Neuronal stem cell (in vitro differentiated cells): ENCODE data around the gene RELN.
"Not testable (repeated sequence)": the region's sequence is repeated elsewhere in the genome, so short reads cannot be mapped to it uniquely, and the experiment has no call there.

Experiments used
- DNase-seq: peaks from one replicate; pipeline ENCODE4 v3.0.0-alpha.2; 2013; ENCODE audit warnings: low spot score
- H2AFZ ChIP-seq: one replicate; pipeline ENCODE4 v1.6.1; 2013; ENCODE audit warnings: mild to moderate bottlenecking, low read length, inconsistent platforms
- H2AK5ac ChIP-seq: 2 replicates; pipeline ENCODE4 v1.6.1; 2013; ENCODE audit warnings: low read depth, mild to moderate bottlenecking, inconsistent platforms, low read length, moderate library complexity, mixed read lengths
- H2BK120ac ChIP-seq: 2 replicates; pipeline ENCODE4 v1.6.1; 2013; ENCODE audit warnings: low read depth, mild to moderate bottlenecking, inconsistent platforms, low read length, moderate library complexity, mixed read lengths
- H2BK12ac ChIP-seq: one replicate; pipeline ENCODE4 v1.6.1; 2013; ENCODE audit warnings: low read length, inconsistent platforms
- H2BK15ac ChIP-seq: 2 replicates; pipeline ENCODE4 v1.6.1; 2013; ENCODE audit warnings: mild to moderate bottlenecking, low read length, inconsistent platforms, mixed read lengths
- H2BK5ac ChIP-seq: one replicate; pipeline ENCODE4 v1.6.1; 2013; ENCODE audit warnings: inconsistent platforms, mild to moderate bottlenecking, low read length, moderate library complexity
- H3K14ac ChIP-seq: one replicate; pipeline ENCODE4 v1.6.1; 2013; ENCODE audit warnings: low read length, inconsistent platforms
- H3K18ac ChIP-seq: 2 replicates; pipeline ENCODE4 v1.6.1; 2013; ENCODE audit warnings: low read length, inconsistent platforms
- H3K23ac ChIP-seq: 2 replicates; pipeline ENCODE4 v1.6.1; 2013; ENCODE audit warnings: low read depth, mild to moderate bottlenecking, mixed read lengths, low read length, inconsistent platforms; ENCODE audit not compliant: poor library complexity
- H3K27ac ChIP-seq: replicated peaks from 3 replicates; pipeline ENCODE4 v1.5.1; 2013; ENCODE audit warnings: low read length, inconsistent platforms
- H3K27me3 ChIP-seq, 3 experiments: 2 replicates each; pipeline ENCODE4 v1.6.1; 2013; ENCODE audit warnings: low read length in 3 of 3, mild to moderate bottlenecking in 2 of 3, inconsistent platforms in 1 of 3, low read depth in 1 of 3, mixed read lengths in 1 of 3, moderate library complexity in 1 of 3; ENCODE audit not compliant: control insufficient read depth in 3 of 3, insufficient read depth in 3 of 3
- H3K36me3 ChIP-seq, 2 donors: replicated peaks in 1 of 2; 2 replicates each; pipeline ENCODE4 v1.6.1; 2013; ENCODE audit warnings: low read length in 2 of 2; ENCODE audit not compliant: control insufficient read depth in 2 of 2, insufficient read depth in 2 of 2
- H3K4ac ChIP-seq: 2 replicates; pipeline ENCODE4 v1.6.1; 2013; ENCODE audit warnings: inconsistent platforms, mild to moderate bottlenecking, low read length, moderate library complexity
- H3K4me1 ChIP-seq, 2 donors: 1 replicate in 1 of 2; 2 replicates in 1 of 2; pipeline ENCODE4 v1.6.1; 2013; ENCODE audit warnings: low read length in 2 of 2, low read depth in 1 of 2; ENCODE audit not compliant: control insufficient read depth in 2 of 2, insufficient read depth in 1 of 2
- H3K4me2 ChIP-seq: one replicate; pipeline ENCODE4 v1.6.1; 2013; ENCODE audit warnings: mild to moderate bottlenecking, low read length, inconsistent platforms; ENCODE audit not compliant: insufficient read depth, poor library complexity, severe bottlenecking
- H3K4me3 ChIP-seq, 2 donors: 2 replicates each; pipeline ENCODE4 v1.5.1; 2013; ENCODE audit warnings: low read length in 2 of 2, mild to moderate bottlenecking in 2 of 2, inconsistent platforms in 1 of 2, moderate library complexity in 1 of 2
- H3K79me1 ChIP-seq: one replicate; pipeline ENCODE4 v1.6.1; 2013; ENCODE audit warnings: low read depth, mild to moderate bottlenecking, inconsistent platforms, low read length, moderate library complexity
- H3K9ac ChIP-seq: one replicate; pipeline ENCODE4 v1.6.1; 2013; ENCODE audit warnings: mild to moderate bottlenecking, low read depth, low read length, inconsistent platforms; ENCODE audit not compliant: poor library complexity
- H3K9me3 ChIP-seq, 2 donors: replicated peaks in 1 of 2; 2 replicates each; pipeline versions ENCODE3 to v1.6.1; 2013; ENCODE audit warnings: low read length in 2 of 2, mild to moderate bottlenecking in 2 of 2, inconsistent platforms in 1 of 2, low read depth in 1 of 2, mixed read lengths in 1 of 2, moderate library complexity in 1 of 2; ENCODE audit not compliant: control insufficient read depth in 2 of 2, insufficient read depth in 1 of 2
- H4K8ac ChIP-seq: one replicate; pipeline ENCODE4 v1.6.1; 2013; ENCODE audit warnings: low read depth, mild to moderate bottlenecking, inconsistent platforms, low read length, moderate library complexity
- H4K91ac ChIP-seq: one replicate; pipeline ENCODE4 v1.6.1; 2013; ENCODE audit warnings: low read length, low read depth, mild to moderate bottlenecking, inconsistent platforms; ENCODE audit not compliant: poor library complexity
- WGBS, 2 donors: extraction: QIAGEN DNeasy Blood & Tissue Kit; methylation state at CpG; one replicate each; pipeline ENCODE4 v1.1.7; 2013; ENCODE audit warnings: missing lambda C conversion rate in 2 of 2, mixed read lengths in 1 of 2; ENCODE audit not compliant: insufficient read length in 2 of 2, insufficient replicate concordance in 1 of 2; ENCODE audit errors: extremely low coverage in 2 of 2; 5-methylcytosine and 5-hydroxymethylcytosine counted together

RELN gene

DNA sequence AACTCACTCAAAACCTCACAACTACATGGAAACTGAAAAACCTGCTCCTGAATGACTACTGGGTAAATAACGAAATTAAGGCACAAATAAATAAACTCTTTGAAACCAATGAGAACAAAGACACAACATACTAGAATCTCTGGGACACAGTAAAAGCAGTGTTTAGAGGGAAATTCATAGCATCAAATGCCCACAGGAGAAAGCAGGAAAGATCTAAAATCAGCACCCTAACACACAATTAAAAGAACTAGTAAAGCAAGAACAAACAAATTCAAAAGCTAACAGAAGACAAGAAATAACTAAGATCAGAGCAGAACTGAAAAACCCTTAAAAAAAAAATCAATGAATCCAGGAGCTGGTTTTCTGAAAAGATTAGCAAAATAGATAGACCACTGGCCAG, 202.4 kb downstream of the RELN start:
- not testable (repeated sequence) for H2AK5ac ChIP-seq, H3K27ac ChIP-seq, H3K27me3 ChIP-seq, H2AFZ ChIP-seq, H4K91ac ChIP-seq, H2BK5ac ChIP-seq, DNase-seq, H3K4me1 ChIP-seq, H2BK12ac ChIP-seq, H3K18ac ChIP-seq, H2BK15ac ChIP-seq, H3K79me1 ChIP-seq, H3K4me2 ChIP-seq, H3K4ac ChIP-seq, H3K9ac ChIP-seq, H2BK120ac ChIP-seq, H3K14ac ChIP-seq, H4K8ac ChIP-seq, H3K23ac ChIP-seq, H3K36me3 ChIP-seq, H3K9me3 ChIP-seq, H3K4me3 ChIP-seq
- no CpG with 5 or more reads among the region's 1 CpG for WGBS, 2 donors

DNA sequence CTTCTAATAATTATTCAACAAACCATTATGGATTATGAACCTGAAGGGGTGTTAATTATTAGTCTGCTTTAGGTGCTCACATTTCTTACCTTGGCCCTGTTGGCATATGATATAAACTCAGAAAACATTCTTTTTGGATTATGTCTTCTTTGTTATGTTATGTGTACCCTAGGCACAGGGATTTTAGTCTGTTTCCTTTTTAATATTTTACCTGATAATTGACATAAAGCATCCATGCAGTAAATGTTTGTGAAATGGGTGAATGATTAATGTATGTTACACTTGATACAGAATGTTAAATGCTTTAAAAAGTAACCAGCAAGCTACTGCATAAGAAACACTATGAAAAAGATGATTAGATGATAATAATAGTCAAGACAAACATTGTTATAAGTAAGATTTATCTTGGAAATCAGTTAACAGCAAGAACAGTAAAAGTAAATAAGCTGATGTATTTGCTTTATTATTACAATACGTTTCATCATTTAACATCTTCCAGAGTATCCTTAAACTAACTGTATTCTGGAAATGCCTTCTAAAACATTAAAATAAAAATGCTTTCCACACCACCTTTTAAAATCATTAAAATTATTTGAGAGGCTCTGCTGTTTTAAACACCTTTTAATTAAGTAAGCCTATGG, 204.7 kb downstream of the RELN start:
- Histone ChIP-seq H3K27ac (no peak overlapping the region), H3K79me1 (no peaks in the 10 kb centered on the region), H3K23ac (no peak overlapping the region), H3K36me3 (no peaks in the 10 kb centered on the region), H2AFZ (no peak overlapping the region), H3K18ac (no peak overlapping the region), H3K4me1 (no peaks in the 10 kb centered on the region), H2BK120ac (no peak overlapping the region), H3K4me2 (no peak overlapping the region), H3K27me3 (no peaks in the 10 kb centered on the region), H4K8ac (no peak overlapping the region), H2BK5ac (no peak overlapping the region), H2BK12ac (no peak overlapping the region), H3K9ac (no peak overlapping the region), H3K4me3 (no peak overlapping the region), H2AK5ac (no peak overlapping the region), H3K14ac (no peak overlapping the region), H4K91ac (no peak overlapping the region), H3K9me3 (no peaks in the 10 kb centered on the region), H3K4ac (no peak overlapping the region), H2BK15ac (no peak overlapping the region)
- no CpG with 5 or more reads among the region's 1 CpG for WGBS, 2 donors
- DNase-seq: no peak

- no peak overlapping the region for H3K4me3 ChIP-seq
- no peak overlapping the region for H3K9ac ChIP-seq
- no peak overlapping the region for H3K14ac ChIP-seq
- H2BK12ac ChIP-seq: no peak overlapping the region
- H2AK5ac ChIP-seq: no peak overlapping the region
- no peak overlapping the region for H2AFZ ChIP-seq
- no peak overlapping the region for H3K18ac ChIP-seq
- no peaks in the 10 kb centered on the region for H3K9me3 ChIP-seq
- no peak overlapping the region for H2BK15ac ChIP-seq
- no peak overlapping the region for H3K4me2 ChIP-seq
- no peak overlapping the region for H3K23ac ChIP-seq
- no CpG with 5 or more reads among the region's 1 CpG for WGBS, 2 donors
- H4K8ac ChIP-seq: no peak overlapping the region
- no peak overlapping the region for H3K4ac ChIP-seq
- H3K36me3 ChIP-seq: no peaks in the 10 kb centered on the region
- no peaks in the 10 kb centered on the region for H3K4me1 ChIP-seq
- H3K27ac ChIP-seq: no peak overlapping the region
- H3K79me1 ChIP-seq: no peaks in the 10 kb centered on the region
- H3K27me3 ChIP-seq: no peaks in the 10 kb centered on the region
- no peak overlapping the region for H4K91ac ChIP-seq
- no peak overlapping the region for H2BK120ac ChIP-seq
- no peak for DNase-seq
- H2BK5ac ChIP-seq: no peak overlapping the region
These were observed 208.0 kb downstream of the RELN start for GRCh38 chr7:103781409-103781808.

DNA sequence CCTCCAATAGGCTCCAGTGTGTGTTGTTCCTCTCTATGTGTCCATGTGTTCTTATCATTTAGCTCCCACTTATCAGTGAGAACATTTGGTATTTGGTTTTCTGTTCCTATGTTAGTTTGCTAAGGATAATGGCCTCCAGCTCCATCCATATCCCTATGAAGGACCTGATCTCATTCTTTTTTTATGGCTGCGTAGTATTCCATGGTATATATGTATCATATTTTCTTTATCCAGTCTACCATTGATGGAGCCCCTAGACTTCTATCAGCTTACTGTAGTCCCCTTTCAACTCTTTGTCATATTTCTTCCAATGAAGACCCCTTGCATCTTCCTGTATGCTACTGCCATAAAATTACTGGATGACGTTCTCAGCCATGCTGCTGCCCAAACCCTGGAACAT, 208.9 kb downstream of the RELN start:
- not testable (repeated sequence) for H3K9me3 ChIP-seq, H3K14ac ChIP-seq, H4K91ac ChIP-seq, H3K27ac ChIP-seq, H3K4me1 ChIP-seq, H2BK5ac ChIP-seq, H3K4me3 ChIP-seq, H2BK120ac ChIP-seq, H3K9ac ChIP-seq, H3K4me2 ChIP-seq, H4K8ac ChIP-seq, DNase-seq, H3K18ac ChIP-seq, H2AFZ ChIP-seq, H2AK5ac ChIP-seq, H3K79me1 ChIP-seq, H3K36me3 ChIP-seq, H3K23ac ChIP-seq, H2BK15ac ChIP-seq, H2BK12ac ChIP-seq, H3K27me3 ChIP-seq, H3K4ac ChIP-seq
- WGBS, 2 donors: no CpG with 5 or more reads among the region's 2 CpGs
